ENCODE data around the gene DPF3. TPM values are rescaled to one million over a fixed set of nuclear protein-coding genes. Genes with fewer than 3 reads are reported as not detected.
A peak's percentile ranks its signal among the peaks of the same experiment; 100 is the strongest.

DPF3 gene
- total RNA-seq, 1 experiment from 2014 or later, result not detected

- intact Hi-C loops (cut with micrococcal nuclease; ENCODE audit: unreplicated experiment), result no loop called here
- Histone ChIP-seq H3K27ac (no peak overlapping the region), H3K9me3 (ENCODE audit: insufficient read depth, low read depth) (no peaks in the 10 kb centered on the region), H3K4me1 (replicated peaks; ENCODE audit: insufficient read depth) (no peaks in the 10 kb centered on the region), H3K4me2 (no peak overlapping the region), H2AFZ (no peak overlapping the region), H3K27me3 (ENCODE audit: insufficient read depth, low read depth) (0 out of 2 replicates have a peak, but pooled peaks cover 15% of the 10 kb centered on the region), H3K36me3 (ENCODE audit: low read depth) (no peaks in the 10 kb centered on the region), H3K4me3 (no peak overlapping the region), H3K79me2 (ENCODE audit: low read depth) (no peaks in the 10 kb centered on the region), H3K9me2 (ENCODE audit: insufficient read depth) (no peaks in the 10 kb centered on the region), H3F3A (ENCODE audit: insufficient read depth, low read depth) (no peaks in the 10 kb centered on the region), H4K20me1 (ENCODE audit: insufficient read depth) (no peaks in the 10 kb centered on the region)
- BruUV-seq (replicated peaks), result no TSS peak
- POLR2A ChIA-PET (ENCODE audit: unreplicated experiment), result no interaction called here
- TF ChIP-seq CTCF (conservative IDR thresholded peaks at IDR 0.05) (no peak), EZH2 (IDR thresholded peaks at IDR 0.05; ENCODE audit: low read depth) (no peak)
- no peak for DNase-seq
- CTCF ChIA-PET, result no interaction called here
Measured at GRCh38 chr14:72913809-72914208, 19.9 kb upstream of the DPF3 start.

- Histone ChIP-seq H3K36me3 (ENCODE audit: low read depth) (no peaks in the 10 kb centered on the region), H3K4me1 (replicated peaks; ENCODE audit: insufficient read depth) (no peaks in the 10 kb centered on the region), H3F3A (ENCODE audit: insufficient read depth, low read depth) (no peaks in the 10 kb centered on the region), H3K9me3 (ENCODE audit: insufficient read depth, low read depth) (no peaks in the 10 kb centered on the region), H4K20me1 (ENCODE audit: insufficient read depth) (no peaks in the 10 kb centered on the region), H3K9me2 (ENCODE audit: insufficient read depth) (no peaks in the 10 kb centered on the region), H3K27me3 (ENCODE audit: insufficient read depth, low read depth) (peaks cover 6% of the 10 kb centered on the region; the same call in 1 of the 2 replicates), H3K4me2 (no peak overlapping the region), H3K4me3 (no peak overlapping the region), H3K79me2 (ENCODE audit: low read depth) (no peaks in the 10 kb centered on the region), H3K27ac (no peak overlapping the region), H2AFZ (no peak overlapping the region)
- CTCF ChIA-PET, result no interaction called here
- no peak for DNase-seq
- POLR2A ChIA-PET (ENCODE audit: unreplicated experiment), result no interaction called here
- BruUV-seq (replicated peaks), result no TSS peak
- intact Hi-C loops (cut with micrococcal nuclease; ENCODE audit: unreplicated experiment), result no loop called here
- no peak for TF ChIP-seq CTCF (conservative IDR thresholded peaks at IDR 0.05)
- TF ChIP-seq EZH2 (IDR thresholded peaks at IDR 0.05; ENCODE audit: low read depth), result no peak
Measured at GRCh38 chr14:72909163-72909562, 15.3 kb upstream of the DPF3 start.

DNA sequence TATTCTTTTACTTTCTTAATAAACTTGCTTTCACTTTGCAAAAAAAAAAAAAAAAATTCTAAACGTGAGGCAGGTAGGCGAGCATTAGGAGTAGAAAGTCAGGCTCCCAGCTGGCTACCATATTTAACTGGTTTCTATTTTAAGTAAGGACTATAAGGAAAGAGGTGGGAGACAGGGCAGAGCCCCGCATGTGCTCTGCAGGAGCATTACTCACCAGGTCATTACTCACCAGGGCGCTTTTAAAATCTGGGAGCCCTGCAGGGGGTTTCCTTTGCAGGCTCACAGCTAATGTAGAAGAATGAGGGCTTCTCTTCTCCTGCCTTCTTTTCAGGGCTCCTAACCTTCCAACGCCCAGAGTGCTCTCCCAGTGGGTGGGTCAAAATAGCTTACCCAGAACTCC lies 14.0 kb upstream of the DPF3 start:
- H3K9me3 ChIP-seq (ENCODE audit: insufficient read depth, low read depth), result no peaks in the 10 kb centered on the region
- H3K79me2 ChIP-seq (ENCODE audit: low read depth), result no peaks in the 10 kb centered on the region
- no peaks in the 10 kb centered on the region for H4K20me1 ChIP-seq (ENCODE audit: insufficient read depth)
- H3K4me2 ChIP-seq, result peak overlapping the region; percentile 28
- intact Hi-C loops (cut with micrococcal nuclease; ENCODE audit: unreplicated experiment), result no loop called here
- H3K27me3 ChIP-seq (ENCODE audit: insufficient read depth, low read depth), result peaks cover 10% of the 10 kb centered on the region; the same call in 1 of the 2 replicates
- no peak overlapping the region for H2AFZ ChIP-seq
- no peaks in the 10 kb centered on the region for H3F3A ChIP-seq (ENCODE audit: insufficient read depth, low read depth)
- H3K9me2 ChIP-seq (ENCODE audit: insufficient read depth), result no peaks in the 10 kb centered on the region
- H3K36me3 ChIP-seq (ENCODE audit: low read depth), result no peaks in the 10 kb centered on the region
- POLR2A ChIA-PET (ENCODE audit: unreplicated experiment), result no interaction called here
- no TSS peak for BruUV-seq (replicated peaks)
- CTCF ChIA-PET, result interaction anchor here (0.6 kb wide), 1 partner anchor 1304 kb away, joined by 3 read pairs; no protein-coding TSS in a partner anchor
- no peak overlapping the region for H3K4me3 ChIP-seq
- H3K27ac ChIP-seq, result no peak overlapping the region
- no peak for DNase-seq
- TF ChIP-seq CTCF (conservative IDR thresholded peaks at IDR 0.05), result no peak
- no peak for TF ChIP-seq EZH2 (IDR thresholded peaks at IDR 0.05; ENCODE audit: low read depth)
- H3K4me1 ChIP-seq (replicated peaks; ENCODE audit: insufficient read depth), result no peaks in the 10 kb centered on the region
